CD4-positive, alpha-beta memory T cell (primary cell): ENCODE measurements around the gene COL18A1. TPM values are rescaled to one million over a fixed set of nuclear protein-coding genes. Genes with fewer than 3 reads are reported as not detected.

ENCODE experiments used
- CTCF ChIA-PET: fragments of 350-600 bp; sonication (Branson Sonifier 250); formaldehyde crosslinking; loops from one replicate; lab custom pipeline; 2021; ENCODE audit warnings: inconsistent platforms; ENCODE audit not compliant: partially characterized antibody; lab: Charles Lee
- POLR2A ChIA-PET: fragments of 350-600 bp; sonication (Branson Sonifier 250); formaldehyde crosslinking; loops from one replicate; lab custom pipeline; 2021; ENCODE audit not compliant: partially characterized antibody; lab: Charles Lee
- DNase-seq, 5 donors: peaks; one replicate each; pipeline versions ENCODE4 v3.0.0 to v3.0.0-alpha.2; 2020 to 2022; ENCODE audit warnings: mixed read lengths in 1 of 5
- H3K27ac ChIP-seq: one replicate; pipeline ENCODE4 v1.7.0; 2013; ENCODE audit warnings: low read depth, low read length
- H3K27me3 ChIP-seq: 2 replicates; pipeline ENCODE4 v1.7.0; 2013; ENCODE audit warnings: mild to moderate bottlenecking, low read length, moderate library complexity; ENCODE audit not compliant: insufficient read depth
- H3K36me3 ChIP-seq: 2 replicates; pipeline ENCODE4 v1.7.0; 2013; ENCODE audit warnings: mild to moderate bottlenecking, low read length, moderate library complexity; ENCODE audit not compliant: insufficient read depth
- H3K4me1 ChIP-seq: 2 replicates; pipeline ENCODE4 v1.7.0; 2013; ENCODE audit warnings: mild to moderate bottlenecking, low read length, moderate library complexity; ENCODE audit not compliant: insufficient read depth
- H3K4me3 ChIP-seq, 2 donors: one replicate each; pipeline ENCODE4 v1.7.0; 2013; ENCODE audit warnings: low read length in 2 of 2, mild to moderate bottlenecking in 1 of 2
- H3K9me3 ChIP-seq, 2 donors: one replicate each; pipeline ENCODE4 v1.7.0; 2013; ENCODE audit warnings: low read length in 2 of 2, control low read depth in 1 of 2; ENCODE audit not compliant: control insufficient read depth in 1 of 2
- H3K27ac Mint-ChIP-seq, 7 donors: one replicate each; pipeline ENCODE4 v1.8.0; 2020 to 2021; ENCODE audit warnings: mixed read lengths in 7 of 7, mild to moderate bottlenecking in 6 of 7, inconsistent platforms in 3 of 7, moderate library complexity in 3 of 7
- H3K27me3 Mint-ChIP-seq, 2 donors: one replicate each; pipeline ENCODE4 v1.8.0; 2020 to 2021; ENCODE audit warnings: mixed read lengths in 2 of 2
- H3K36me3 Mint-ChIP-seq, 2 donors: one replicate each; pipeline ENCODE4 v1.8.0; 2020 to 2021; ENCODE audit warnings: mixed read lengths in 2 of 2, inconsistent platforms in 1 of 2, mild to moderate bottlenecking in 1 of 2
- H3K4me1 Mint-ChIP-seq, 4 donors: one replicate each; pipeline ENCODE4 v1.8.0; 2020 to 2021; ENCODE audit warnings: mixed read lengths in 4 of 4, mild to moderate bottlenecking in 1 of 4
- H3K4me3 Mint-ChIP-seq, 8 donors: one replicate each; pipeline ENCODE4 v1.8.0; 2020 to 2021; ENCODE audit warnings: mixed read lengths in 8 of 8, mild to moderate bottlenecking in 7 of 8, moderate library complexity in 6 of 8, inconsistent platforms in 3 of 8
- H3K9me3 Mint-ChIP-seq, 8 donors: one replicate each; pipeline ENCODE4 v1.8.0; 2020 to 2021; ENCODE audit warnings: mixed read lengths in 8 of 8, mild to moderate bottlenecking in 5 of 8, inconsistent platforms in 3 of 8, moderate library complexity in 1 of 8
- intact Hi-C: fragments of 100-400 bp; cut with micrococcal nuclease; formaldehyde crosslinking; loops from one replicate; pipeline ENCODE4 v1.15.1; 2023
- polyA plus RNA-seq, 2 donors: library from polyadenylated mRNA; unstranded; fragments of 300-500 nt; fragmentation: Illumina TruSeq; gene quantifications; one replicate each; pipeline ENCODE4 v1.2.3, GENCODE V29; 2021
- total RNA-seq, 2 experiments: library from RNA; stranded (reverse); gene quantifications; one replicate each; pipeline ENCODE4 v1.2.3, GENCODE V29; 2021

COL18A1 gene
- total and polyA plus RNA-seq, 4 experiments from 2014 or later = 0.43 to 4.5 (median 3.8) TPM

GRCh38 chr21:45412909-45413611 lies 8.1 kb downstream of the COL18A1 start:
- H3K4me1 ChIP-seq = no peaks in the 10 kb centered on the region
- Mint-ChIP-seq H3K36me3 (no peaks in the 10 kb centered on the region), H3K27me3 (peaks cover 3 to 11% of the 10 kb centered on the region in 2 donors), H3K27ac (no peak overlapping the region), H3K4me1 (no peaks in the 10 kb centered on the region), H3K9me3 (no peaks in the 10 kb centered on the region), H3K4me3 (no peak overlapping the region)
- no peaks in the 10 kb centered on the region for H3K36me3 ChIP-seq
- no peak overlapping the region for H3K4me3 ChIP-seq
- CTCF ChIA-PET = no interaction called here
- no peaks in the 10 kb centered on the region for H3K9me3 ChIP-seq
- H3K27me3 ChIP-seq = peaks cover 3% of the 10 kb centered on the region
- intact Hi-C loops = no loop called here
- H3K27ac ChIP-seq = no peak overlapping the region
- peak in 1 of 5 donors; percentile 15 for DNase-seq
- POLR2A ChIA-PET = no interaction called here

- intact Hi-C loops = no loop called here
Measured at GRCh38 chr21:45413922-45414321, 9.0 kb downstream of the COL18A1 start.

GRCh38 chr21:45414396-45415187 lies 9.6 kb downstream of the COL18A1 start:
- Histone ChIP-seq H3K4me1 (no peaks in the 10 kb centered on the region), H3K36me3 (no peaks in the 10 kb centered on the region), H3K27ac (no peak overlapping the region), H3K4me3 (no peak overlapping the region), H3K27me3 (no peaks in the 10 kb centered on the region), H3K9me3 (no peaks in the 10 kb centered on the region)
- DNase-seq = peak in 1 of 5 donors; percentile 9
- no peak overlapping the region for H3K27ac Mint-ChIP-seq
- H3K4me1 Mint-ChIP-seq = no peaks in the 10 kb centered on the region
- no peaks in the 10 kb centered on the region for H3K9me3 Mint-ChIP-seq
- ChIA-PET POLR2A (no interaction called here), CTCF (no interaction called here)
- intact Hi-C loops = no loop called here
- H3K36me3 Mint-ChIP-seq = no peaks in the 10 kb centered on the region
- no peak overlapping the region for H3K4me3 Mint-ChIP-seq
- peaks cover 3 to 9% of the 10 kb centered on the region in 2 donors for H3K27me3 Mint-ChIP-seq

More at GRCh38 chr21:45413922-45414321, 9.0 kb downstream of the COL18A1 start:
- H3K9me3 ChIP-seq = no peaks in the 10 kb centered on the region
- H3K36me3 ChIP-seq = no peaks in the 10 kb centered on the region
- no peaks in the 10 kb centered on the region for H3K9me3 Mint-ChIP-seq
- no peak overlapping the region for H3K27ac ChIP-seq
- no peak overlapping the region for H3K4me3 ChIP-seq
- H3K27ac Mint-ChIP-seq = no peak overlapping the region
- no peaks in the 10 kb centered on the region for H3K4me1 ChIP-seq
- no peaks in the 10 kb centered on the region for H3K4me1 Mint-ChIP-seq
- peaks cover 1 to 9% of the 10 kb centered on the region in 2 donors for H3K27me3 Mint-ChIP-seq
- H3K27me3 ChIP-seq = no peaks in the 10 kb centered on the region
- peak in 1 of 5 donors; percentile 7 for DNase-seq
- no peak overlapping the region for H3K4me3 Mint-ChIP-seq
- ChIA-PET CTCF (no interaction called here), POLR2A (no interaction called here)
- H3K36me3 Mint-ChIP-seq = no peaks in the 10 kb centered on the region

- H3K4me3 ChIP-seq = no peak overlapping the region
- Mint-ChIP-seq H3K27me3 (peaks cover 3 to 7% of the 10 kb centered on the region in 2 donors), H3K4me1 (no peaks in the 10 kb centered on the region), H3K4me3 (no peak overlapping the region), H3K27ac (no peak overlapping the region), H3K9me3 (no peaks in the 10 kb centered on the region), H3K36me3 (no peaks in the 10 kb centered on the region)
- DNase-seq = peak in 1 of 5 donors; percentile 22
- no peak overlapping the region for H3K27ac ChIP-seq
- POLR2A ChIA-PET = no interaction called here
- CTCF ChIA-PET = no interaction called here
- no peaks in the 10 kb centered on the region for H3K9me3 ChIP-seq
- no peaks in the 10 kb centered on the region for H3K27me3 ChIP-seq
- no peaks in the 10 kb centered on the region for H3K36me3 ChIP-seq
- intact Hi-C loops = no loop called here
- no peaks in the 10 kb centered on the region for H3K4me1 ChIP-seq
Measured at GRCh38 chr21:45415188-45415942, 10.4 kb downstream of the COL18A1 start.

- Mint-ChIP-seq H3K36me3 (no peaks in the 10 kb centered on the region), H3K27ac (no peak overlapping the region), H3K4me1 (no peaks in the 10 kb centered on the region), H3K4me3 (no peak overlapping the region), H3K27me3 (peaks cover 3 to 7% of the 10 kb centered on the region in 2 donors), H3K9me3 (no peaks in the 10 kb centered on the region)
- ChIA-PET CTCF (no interaction called here), POLR2A (no interaction called here)
- intact Hi-C loops = no loop called here
- no peaks in the 10 kb centered on the region for H3K36me3 ChIP-seq
- H3K4me3 ChIP-seq = no peak overlapping the region
- H3K9me3 ChIP-seq = no peaks in the 10 kb centered on the region
- peak in 1 of 5 donors; percentile 21 for DNase-seq
- no peaks in the 10 kb centered on the region for H3K27me3 ChIP-seq
- no peaks in the 10 kb centered on the region for H3K4me1 ChIP-seq
- H3K27ac ChIP-seq = no peak overlapping the region
Measured at GRCh38 chr21:45415943-45416611, 11.1 kb downstream of the COL18A1 start.

- ChIA-PET CTCF (no interaction called here), POLR2A (no interaction called here)
- DNase-seq = peak in 1 of 5 donors; percentile 16
- H3K9me3 ChIP-seq = no peaks in the 10 kb centered on the region
- no peaks in the 10 kb centered on the region for H3K27me3 ChIP-seq
- no peaks in the 10 kb centered on the region for H3K9me3 Mint-ChIP-seq
- no peak overlapping the region for H3K4me3 ChIP-seq
- H3K4me1 Mint-ChIP-seq = no peaks in the 10 kb centered on the region
- intact Hi-C loops = no loop called here
- no peaks in the 10 kb centered on the region for H3K4me1 ChIP-seq
- no peaks in the 10 kb centered on the region for H3K36me3 Mint-ChIP-seq
- H3K4me3 Mint-ChIP-seq = no peak overlapping the region
- no peak overlapping the region for H3K27ac Mint-ChIP-seq
- H3K27me3 Mint-ChIP-seq = peaks cover 3 to 7% of the 10 kb centered on the region in 2 donors
- H3K36me3 ChIP-seq = no peaks in the 10 kb centered on the region
- H3K27ac ChIP-seq = no peak overlapping the region
Measured at GRCh38 chr21:45416620-45417019, 11.7 kb downstream of the COL18A1 start.
